Measurements from ENCODE around the gene CHCHD3.

CHCHD3 gene

GRCh38 chr7:132865366-132866143, 216.3 kb downstream of the CHCHD3 start:
- no peak for DNase-seq (ENCODE audit: low read depth in 2 of 2)

GRCh38 chr7:132861940-132862554, 219.8 kb downstream of the CHCHD3 start:
- no peak for DNase-seq (ENCODE audit: low read depth in 2 of 2)

- no peak for DNase-seq (ENCODE audit: low read depth in 2 of 2)
Observed at GRCh38 chr7:132861424-132861823, 220.5 kb downstream of the CHCHD3 start.

- DNase-seq (ENCODE audit: low read depth in 2 of 2): no peak
Observed at GRCh38 chr7:132859199-132859598, 222.7 kb downstream of the CHCHD3 start.

GRCh38 chr7:132858760-132859159, 223.1 kb downstream of the CHCHD3 start:
- no peak for DNase-seq (ENCODE audit: low read depth in 2 of 2)

- no peak for DNase-seq (ENCODE audit: low read depth in 2 of 2)
Observed at GRCh38 chr7:132858251-132858650, 223.6 kb downstream of the CHCHD3 start.

GRCh38 chr7:132857703-132858102, 224.2 kb downstream of the CHCHD3 start:
- no peak for DNase-seq (ENCODE audit: low read depth in 2 of 2)

GRCh38 chr7:132857031-132857430, 224.9 kb downstream of the CHCHD3 start:
- no peak for DNase-seq (ENCODE audit: low read depth in 2 of 2)

- no peak for DNase-seq (ENCODE audit: low read depth in 2 of 2)
Observed at GRCh38 chr7:132856416-132856815, 225.5 kb downstream of the CHCHD3 start.

GRCh38 chr7:132855901-132856300, 226.0 kb downstream of the CHCHD3 start:
- DNase-seq (ENCODE audit: low read depth in 2 of 2): no peak

GRCh38 chr7:132854238-132854637, 227.7 kb downstream of the CHCHD3 start:
- no peak for DNase-seq (ENCODE audit: low read depth in 2 of 2)

GRCh38 chr7:132847376-132847775, 234.5 kb downstream of the CHCHD3 start:
- no peak for DNase-seq (ENCODE audit: low read depth in 2 of 2)

GRCh38 chr7:132846086-132846485, 235.8 kb downstream of the CHCHD3 start:
- DNase-seq (ENCODE audit: low read depth in 2 of 2): no peak

GRCh38 chr7:132842478-132842877, 239.4 kb downstream of the CHCHD3 start:
- no peak for DNase-seq (ENCODE audit: low read depth in 2 of 2)

- no peak for DNase-seq (ENCODE audit: low read depth in 2 of 2)
Observed at GRCh38 chr7:132840199-132840598, 241.7 kb downstream of the CHCHD3 start.

- DNase-seq (ENCODE audit: low read depth in 2 of 2): no peak
Observed at GRCh38 chr7:132838313-132838712, 243.6 kb downstream of the CHCHD3 start.

- no peak for DNase-seq (ENCODE audit: low read depth in 2 of 2)
Observed at GRCh38 chr7:132837529-132837928, 244.4 kb downstream of the CHCHD3 start.

- DNase-seq (ENCODE audit: low read depth in 2 of 2): no peak
Observed at GRCh38 chr7:132836746-132837145, 245.1 kb downstream of the CHCHD3 start.

GRCh38 chr7:132830941-132831340, 250.9 kb downstream of the CHCHD3 start:
- DNase-seq (ENCODE audit: low read depth in 2 of 2): no peak

- DNase-seq (ENCODE audit: low read depth in 2 of 2): no peak
Observed at GRCh38 chr7:132828502-132828901, 253.4 kb downstream of the CHCHD3 start.

GRCh38 chr7:132825932-132826835, 255.7 kb downstream of the CHCHD3 start:
- DNase-seq (ENCODE audit: low read depth in 2 of 2): no peak

- DNase-seq (ENCODE audit: low read depth in 2 of 2): no peak
Observed at GRCh38 chr7:132825222-132825621, 256.7 kb downstream of the CHCHD3 start.

All from stimulated activated CD4-positive, alpha-beta T cell treated with anti-CD3 and anti-CD28 coated beads, Interleukin-1b, Interleukin-23, amount 100 ng/mL, for 4 hours (primary cell).